Measurements from ENCODE around the gene CD8B. TPM values are rescaled to one million over a fixed set of nuclear protein-coding genes. Genes with fewer than 3 reads are reported as not detected.

Gene CD8B
- total RNA-seq, 2 experiments from 2014 or later = 0.94 to 1.7 TPM

DNA sequence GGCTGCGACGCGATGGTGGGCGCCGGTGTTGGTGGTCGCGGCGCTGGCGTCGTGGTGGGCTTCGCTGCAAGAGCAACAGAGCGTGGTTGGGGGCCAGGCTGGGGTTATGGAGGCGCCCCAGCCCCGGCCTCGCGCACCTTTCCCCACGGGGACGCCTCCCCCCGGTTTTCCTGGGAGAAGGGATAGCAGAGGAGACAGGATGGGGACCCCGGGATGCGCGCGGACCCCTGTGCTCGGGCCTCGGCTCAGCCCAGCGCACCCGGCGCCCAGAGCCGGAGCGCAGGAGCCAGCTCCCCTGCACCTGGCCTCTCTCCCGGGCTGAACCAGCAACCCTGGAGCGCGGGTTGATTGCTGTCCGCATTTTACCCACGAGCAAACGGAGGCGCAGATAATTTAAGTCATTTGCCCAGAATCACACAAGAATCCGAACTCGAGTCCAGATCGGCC lies 72.0 kb downstream of the CD8B start:
- no peak for DNase-seq
- H3K4me1 Mint-ChIP-seq (ENCODE audit: low read depth) = peaks cover 16% of the 10 kb centered on the region
- H3K9me3 Mint-ChIP-seq = no peaks in the 10 kb centered on the region
- no peak overlapping the region for H3K27ac Mint-ChIP-seq
- intact Hi-C loops (cut with micrococcal nuclease) = no loop called here
- CTCF ChIA-PET = interaction anchor here (1.2 kb wide), 1 partner anchor 18 kb away, joined by 3 read pairs; no protein-coding TSS in a partner anchor
- peak overlapping the region; percentile 66 for H3K4me3 Mint-ChIP-seq
- no peaks in the 10 kb centered on the region for H3K36me3 Mint-ChIP-seq (ENCODE audit: low read depth)
- peaks cover 51% of the 10 kb centered on the region for H3K27me3 Mint-ChIP-seq (ENCODE audit: low read depth)

DNA sequence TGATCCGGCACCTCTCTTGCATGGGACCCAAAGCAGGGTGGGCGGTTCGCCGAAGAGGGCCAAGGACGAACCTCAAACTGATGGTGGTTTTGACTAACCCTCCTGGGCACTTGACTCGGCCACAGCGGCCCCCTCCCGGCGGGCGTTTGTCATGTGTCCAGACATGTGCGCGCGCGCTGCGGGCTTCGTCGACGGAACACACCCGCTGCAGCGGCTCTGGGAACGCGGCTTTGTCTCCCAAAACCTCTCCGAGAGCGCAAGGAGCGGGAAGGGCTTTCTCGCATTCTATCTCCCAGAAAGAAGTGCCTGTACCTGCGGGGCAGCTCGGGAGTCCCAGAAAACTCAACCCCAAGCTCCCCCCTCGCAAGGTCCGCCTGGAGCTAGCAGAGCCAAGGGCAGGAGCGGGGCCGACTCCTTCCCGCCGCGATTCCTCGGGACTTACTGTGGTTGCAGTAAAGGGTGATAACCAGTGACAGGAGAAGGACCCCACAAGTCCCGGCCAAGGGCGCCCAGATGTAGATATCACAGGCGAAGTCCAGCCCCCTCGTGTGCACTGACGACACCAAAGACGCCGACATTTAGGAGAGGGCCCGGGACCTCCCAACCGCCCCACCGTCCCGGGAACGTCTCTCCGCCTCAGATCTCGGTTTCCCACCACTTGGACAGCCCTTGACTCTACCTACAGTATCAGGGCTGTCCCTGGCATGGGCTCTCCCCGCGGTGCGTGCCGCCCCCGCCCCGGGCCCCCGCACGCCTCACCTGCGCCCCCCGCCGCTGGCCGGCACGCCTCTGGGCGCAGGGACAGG lies 72.6 kb downstream of the CD8B start:
- Mint-ChIP-seq H3K27ac (no peak overlapping the region), H3K36me3 (ENCODE audit: low read depth) (no peaks in the 10 kb centered on the region), H3K4me1 (ENCODE audit: low read depth) (peaks cover 19% of the 10 kb centered on the region), H3K27me3 (ENCODE audit: low read depth) (peaks cover 46% of the 10 kb centered on the region), H3K4me3 (no peak overlapping the region), H3K9me3 (no peaks in the 10 kb centered on the region)
- DNase-seq = no peak
- intact Hi-C loops (cut with micrococcal nuclease) = no loop called here
- CTCF ChIA-PET = interaction anchor here (0.5 to 1.2 kb wide), 3 partner anchors 9 to 569 kb away, joined by 3 read pairs; no protein-coding TSS in a partner anchor

DNA sequence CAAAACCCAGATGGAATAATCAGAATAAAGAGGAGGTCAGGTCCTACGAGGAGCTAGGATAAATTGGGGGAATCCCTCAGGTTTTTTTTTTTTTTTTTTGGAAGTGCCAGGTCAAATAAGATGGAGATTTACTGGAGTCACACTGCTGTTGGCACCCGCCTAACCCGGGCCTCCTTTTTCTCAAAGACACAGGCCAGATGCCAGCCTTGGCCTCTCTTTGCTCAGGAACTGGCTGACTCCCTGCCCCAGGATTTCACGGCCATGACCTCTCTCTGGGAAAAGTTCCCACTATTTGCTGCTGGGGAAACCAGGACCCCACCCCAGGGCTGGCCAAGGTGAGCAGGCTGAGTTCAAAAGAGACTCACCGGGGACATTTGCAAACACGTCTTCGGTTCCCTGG lies 73.5 kb downstream of the CD8B start:
- peaks cover 24% of the 10 kb centered on the region for H3K4me1 Mint-ChIP-seq (ENCODE audit: low read depth)
- peaks cover 38% of the 10 kb centered on the region for H3K27me3 Mint-ChIP-seq (ENCODE audit: low read depth)
- H3K27ac Mint-ChIP-seq = no peak overlapping the region
- no peaks in the 10 kb centered on the region for H3K36me3 Mint-ChIP-seq (ENCODE audit: low read depth)
- CTCF ChIA-PET = no interaction called here
- no peak overlapping the region for H3K4me3 Mint-ChIP-seq
- H3K9me3 Mint-ChIP-seq = no peaks in the 10 kb centered on the region
- intact Hi-C loops (cut with micrococcal nuclease) = no loop called here
- no peak for DNase-seq

DNA sequence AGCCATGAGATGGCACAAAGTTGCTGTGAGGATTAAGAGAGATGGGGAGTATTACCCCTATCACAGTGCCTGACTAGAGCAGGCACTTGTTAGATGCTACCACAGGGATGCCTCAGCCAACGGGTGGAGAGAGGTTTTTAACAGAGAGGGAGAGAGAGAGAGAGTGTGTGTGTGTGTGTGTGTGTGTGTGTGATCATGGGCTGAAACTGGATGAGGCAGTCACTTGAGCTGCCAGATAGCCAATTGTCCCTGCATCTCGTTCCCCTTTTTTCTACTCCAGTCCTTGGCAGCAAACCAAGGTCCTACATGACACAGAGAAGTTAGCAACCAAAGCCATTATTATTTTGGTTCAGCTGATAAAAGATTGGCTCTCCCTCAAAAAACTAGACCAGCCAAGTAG lies 74.0 kb downstream of the CD8B start:
- no peak overlapping the region for H3K27ac Mint-ChIP-seq
- H3K4me3 Mint-ChIP-seq = no peak overlapping the region
- intact Hi-C loops (cut with micrococcal nuclease) = no loop called here
- no peak for DNase-seq
- no peaks in the 10 kb centered on the region for H3K36me3 Mint-ChIP-seq (ENCODE audit: low read depth)
- no peaks in the 10 kb centered on the region for H3K9me3 Mint-ChIP-seq
- peaks cover 36% of the 10 kb centered on the region for H3K27me3 Mint-ChIP-seq (ENCODE audit: low read depth)
- CTCF ChIA-PET = no interaction called here
- H3K4me1 Mint-ChIP-seq (ENCODE audit: low read depth) = peaks cover 24% of the 10 kb centered on the region

DNA sequence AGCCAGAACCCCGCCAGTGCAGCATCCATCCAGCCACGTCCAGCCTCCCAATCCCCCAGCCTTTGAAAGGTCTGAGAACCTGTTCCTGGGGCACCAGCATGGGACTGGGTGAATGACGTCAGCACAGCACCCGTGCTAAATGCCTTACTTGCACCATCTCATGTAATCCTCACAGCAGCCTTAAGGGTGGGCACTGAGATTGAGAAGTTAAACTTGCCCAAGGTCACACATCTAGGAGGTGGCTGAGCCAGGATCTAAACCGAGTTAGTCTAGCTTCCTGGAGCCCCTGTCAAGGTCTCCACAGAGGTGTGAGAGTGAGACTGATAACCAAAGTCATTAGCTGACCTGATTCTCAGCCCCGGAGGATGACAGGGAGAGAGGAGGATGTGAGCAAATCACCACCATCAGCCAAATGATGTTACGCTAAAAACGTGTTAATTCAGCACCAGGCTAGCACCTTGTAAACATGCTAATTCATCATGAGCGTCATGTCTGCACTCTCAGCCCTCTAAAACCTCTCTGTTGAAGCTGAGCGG lies 75.6 kb downstream of the CD8B start:
- peaks cover 15% of the 10 kb centered on the region for H3K4me1 Mint-ChIP-seq (ENCODE audit: low read depth)
- H3K36me3 Mint-ChIP-seq (ENCODE audit: low read depth) = no peaks in the 10 kb centered on the region
- H3K27me3 Mint-ChIP-seq (ENCODE audit: low read depth) = peaks cover 29% of the 10 kb centered on the region
- intact Hi-C loops (cut with micrococcal nuclease) = no loop called here
- H3K27ac Mint-ChIP-seq = no peak overlapping the region
- H3K4me3 Mint-ChIP-seq = no peak overlapping the region
- no peaks in the 10 kb centered on the region for H3K9me3 Mint-ChIP-seq
- CTCF ChIA-PET = interaction anchor here (0.9 kb wide), 1 partner anchor 23 kb away, joined by 3 read pairs; no protein-coding TSS in a partner anchor
- DNase-seq = no peak

DNA sequence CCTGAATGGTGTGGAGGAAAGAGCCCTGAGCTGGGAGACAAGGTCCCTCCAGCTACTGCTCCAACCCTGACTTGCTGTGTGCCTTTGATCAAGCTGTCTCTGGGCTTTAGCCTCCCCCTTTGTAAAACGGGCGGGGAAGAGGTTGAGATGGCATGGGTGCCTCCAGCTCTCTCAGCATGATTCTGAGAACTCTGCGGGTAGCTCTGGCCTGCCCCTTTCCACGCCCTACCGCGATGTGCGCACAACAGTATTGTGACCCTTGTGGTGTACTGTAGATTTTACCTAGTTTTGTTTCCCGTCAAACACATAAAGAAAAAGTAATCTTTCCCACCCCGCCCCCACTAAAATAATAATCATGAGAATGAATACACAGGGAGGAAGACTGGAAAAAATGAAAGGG lies 76.2 kb downstream of the CD8B start:
- Mint-ChIP-seq H3K27ac (no peak overlapping the region), H3K36me3 (ENCODE audit: low read depth) (no peaks in the 10 kb centered on the region), H3K27me3 (ENCODE audit: low read depth) (peaks cover 26% of the 10 kb centered on the region), H3K4me1 (ENCODE audit: low read depth) (peaks cover 12% of the 10 kb centered on the region), H3K4me3 (no peak overlapping the region), H3K9me3 (no peaks in the 10 kb centered on the region)
- intact Hi-C loops (cut with micrococcal nuclease) = no loop called here
- CTCF ChIA-PET = interaction anchor here (0.9 to 1.0 kb wide), 2 partner anchors 22 to 23 kb away, joined by 3 read pairs; no protein-coding TSS in a partner anchor
- DNase-seq = no peak

DNA sequence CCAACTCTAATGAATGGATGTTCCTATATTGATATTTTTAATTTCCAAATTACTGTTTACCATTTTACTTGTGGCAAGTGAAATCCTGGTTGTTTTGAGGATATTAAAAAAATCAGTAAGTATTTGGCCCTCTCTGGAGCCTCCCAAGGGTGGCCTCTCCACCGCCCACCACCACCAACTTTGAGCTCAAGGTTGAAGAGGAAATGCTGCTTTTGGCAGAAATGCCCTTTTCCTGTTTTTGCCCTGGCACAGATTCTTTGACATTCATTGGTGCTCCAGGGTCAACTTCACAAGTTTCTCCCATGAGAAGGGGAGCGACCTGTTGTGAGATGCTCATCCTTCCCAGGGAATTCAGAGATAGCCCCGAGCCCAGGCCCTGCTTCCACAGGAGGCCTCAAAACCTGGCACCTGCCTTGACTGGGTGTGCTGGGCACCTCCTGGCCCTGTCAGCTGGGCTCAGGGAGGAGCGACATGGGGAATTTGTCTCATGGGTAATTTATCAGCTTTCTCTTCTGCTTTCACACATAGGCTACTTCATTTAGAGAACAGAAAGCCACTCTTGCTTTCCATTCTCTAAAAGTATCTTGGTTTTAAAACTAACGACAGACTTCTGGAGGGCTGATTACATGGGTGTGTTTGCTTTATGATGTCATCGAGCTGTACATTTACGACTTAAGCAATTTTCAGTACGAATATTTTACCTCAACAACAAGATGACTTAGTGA lies 77.9 kb downstream of the CD8B start:
- Mint-ChIP-seq H3K36me3 (ENCODE audit: low read depth) (no peaks in the 10 kb centered on the region), H3K4me1 (ENCODE audit: low read depth) (peaks cover 8% of the 10 kb centered on the region), H3K9me3 (no peaks in the 10 kb centered on the region), H3K27me3 (ENCODE audit: low read depth) (peaks cover 13% of the 10 kb centered on the region), H3K4me3 (no peak overlapping the region), H3K27ac (no peak overlapping the region)
- DNase-seq = peak; percentile 8
- CTCF ChIA-PET = interaction anchor here (1.1 to 1.4 kb wide), 2 partner anchors 14 to 19 kb away, joined by 3 to 5 read pairs; no protein-coding TSS in a partner anchor
- intact Hi-C loops (cut with micrococcal nuclease) = no loop called here

DNA sequence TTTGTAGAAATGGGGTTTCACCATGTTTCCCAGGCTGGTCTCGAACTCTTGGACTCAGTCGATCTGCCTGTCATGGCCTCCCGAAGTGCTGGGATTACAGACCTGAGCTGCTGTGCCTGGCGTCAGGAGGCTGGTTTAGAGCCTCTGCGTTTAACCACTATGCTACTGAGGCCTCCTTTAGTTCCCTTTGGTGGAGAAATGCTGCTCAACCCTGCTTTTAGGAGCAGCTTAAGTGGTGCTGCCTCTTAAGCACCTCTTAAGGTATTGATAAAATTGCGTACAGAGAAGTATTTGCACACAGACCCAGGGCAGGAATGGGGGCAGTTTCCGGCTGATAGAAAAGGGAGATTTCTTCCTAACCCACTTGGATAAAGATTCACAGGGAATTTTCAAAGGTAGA lies 78.9 kb downstream of the CD8B start:
- CTCF ChIA-PET = interaction anchor here (1.4 kb wide), 2 partner anchors 13 to 22 kb away, joined by 3 to 4 read pairs; no protein-coding TSS in a partner anchor
- Mint-ChIP-seq H3K4me1 (ENCODE audit: low read depth) (peaks cover 8% of the 10 kb centered on the region), H3K27me3 (ENCODE audit: low read depth) (peaks cover 6% of the 10 kb centered on the region), H3K27ac (no peak overlapping the region), H3K4me3 (no peak overlapping the region), H3K9me3 (no peaks in the 10 kb centered on the region), H3K36me3 (ENCODE audit: low read depth) (no peaks in the 10 kb centered on the region)
- no peak for DNase-seq
- intact Hi-C loops (cut with micrococcal nuclease) = no loop called here

DNA sequence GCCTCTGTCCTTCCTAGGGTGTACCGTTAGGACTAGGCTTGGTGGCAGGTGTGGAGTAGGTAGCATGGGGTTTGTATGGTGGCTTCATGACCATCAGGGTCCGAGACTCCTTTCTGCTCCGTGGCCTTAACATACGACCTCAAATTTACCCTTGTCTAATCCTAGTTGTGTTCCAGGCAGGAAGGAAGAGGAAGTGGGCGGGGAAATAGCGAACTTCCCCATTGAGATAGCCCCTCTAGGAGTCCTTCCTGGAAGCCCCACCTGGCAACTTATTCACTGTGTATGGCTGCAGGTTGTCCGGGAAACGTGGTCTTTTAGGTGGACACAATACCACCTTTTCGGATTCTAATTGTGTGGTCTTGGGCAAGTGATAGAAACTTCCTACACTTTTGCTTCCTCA lies 80.3 kb downstream of the CD8B start:
- intact Hi-C loops (cut with micrococcal nuclease) = no loop called here
- H3K27me3 Mint-ChIP-seq (ENCODE audit: low read depth) = peaks cover 3% of the 10 kb centered on the region
- peaks cover 2% of the 10 kb centered on the region for H3K36me3 Mint-ChIP-seq (ENCODE audit: low read depth)
- DNase-seq = no peak
- no peak overlapping the region for H3K4me3 Mint-ChIP-seq
- CTCF ChIA-PET = interaction anchor here (0.6 to 1.4 kb wide), 2 partner anchors 21 to 620 kb away, joined by 4 read pairs; no protein-coding TSS in a partner anchor
- H3K27ac Mint-ChIP-seq = no peak overlapping the region
- no peaks in the 10 kb centered on the region for H3K9me3 Mint-ChIP-seq
- H3K4me1 Mint-ChIP-seq (ENCODE audit: low read depth) = peaks cover 8% of the 10 kb centered on the region

DNA sequence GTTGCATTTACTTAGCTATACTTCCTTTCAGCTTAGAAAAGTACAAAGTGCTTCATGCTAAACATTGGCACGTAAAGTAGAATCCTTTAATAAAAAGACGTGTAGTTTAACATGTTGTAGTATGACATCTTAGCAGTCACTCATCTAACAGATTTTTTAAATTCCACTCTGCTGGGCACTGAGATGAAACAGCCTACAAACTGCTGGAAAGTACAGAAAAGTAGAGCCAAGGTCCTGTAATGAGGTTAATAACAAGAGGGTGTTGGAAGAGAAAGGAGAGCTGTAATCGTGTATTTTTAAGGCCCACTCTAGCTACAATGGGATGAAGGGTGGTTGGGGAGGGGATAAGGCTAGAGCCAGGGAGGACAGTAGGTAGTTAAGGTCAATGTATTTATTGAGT lies 81.7 kb downstream of the CD8B start:
- Mint-ChIP-seq H3K9me3 (no peaks in the 10 kb centered on the region), H3K27ac (no peak overlapping the region), H3K27me3 (ENCODE audit: low read depth) (peaks cover 3% of the 10 kb centered on the region), H3K36me3 (ENCODE audit: low read depth) (peaks cover 2% of the 10 kb centered on the region), H3K4me3 (no peak overlapping the region), H3K4me1 (ENCODE audit: low read depth) (peaks cover 8% of the 10 kb centered on the region)
- DNase-seq = no peak
- CTCF ChIA-PET = interaction anchor here (0.6 to 1.3 kb wide), 3 partner anchors 15 to 189 kb away, joined by 3 to 5 read pairs (median 3); no protein-coding TSS in a partner anchor
- intact Hi-C loops (cut with micrococcal nuclease) = no loop called here

DNA sequence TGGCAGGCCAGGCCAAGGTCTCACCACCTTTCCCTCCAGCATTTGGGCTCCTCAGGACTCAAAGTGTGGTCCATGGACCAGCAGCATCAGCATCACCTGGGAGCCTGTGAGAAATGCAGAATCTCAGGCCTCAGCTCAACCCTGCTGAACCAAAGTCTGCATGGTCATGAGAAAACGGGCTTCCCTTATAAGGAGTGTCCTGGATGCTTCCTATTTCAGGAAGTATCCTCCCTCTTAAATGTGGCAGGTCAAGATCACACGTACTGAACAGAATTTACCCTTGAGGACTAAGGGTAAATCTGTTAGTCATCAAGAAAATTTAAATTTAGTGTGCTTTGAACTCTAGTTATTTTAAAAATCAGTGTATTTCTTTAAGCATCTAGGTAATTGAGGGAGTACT lies 82.7 kb downstream of the CD8B start:
- peaks cover 3% of the 10 kb centered on the region for H3K4me1 Mint-ChIP-seq (ENCODE audit: low read depth)
- peaks cover 9% of the 10 kb centered on the region for H3K36me3 Mint-ChIP-seq (ENCODE audit: low read depth)
- intact Hi-C loops (cut with micrococcal nuclease) = no loop called here
- DNase-seq = no peak
- peaks cover 3% of the 10 kb centered on the region for H3K27me3 Mint-ChIP-seq (ENCODE audit: low read depth)
- H3K27ac Mint-ChIP-seq = no peak overlapping the region
- H3K4me3 Mint-ChIP-seq = no peak overlapping the region
- CTCF ChIA-PET = no interaction called here
- H3K9me3 Mint-ChIP-seq = no peaks in the 10 kb centered on the region

DNA sequence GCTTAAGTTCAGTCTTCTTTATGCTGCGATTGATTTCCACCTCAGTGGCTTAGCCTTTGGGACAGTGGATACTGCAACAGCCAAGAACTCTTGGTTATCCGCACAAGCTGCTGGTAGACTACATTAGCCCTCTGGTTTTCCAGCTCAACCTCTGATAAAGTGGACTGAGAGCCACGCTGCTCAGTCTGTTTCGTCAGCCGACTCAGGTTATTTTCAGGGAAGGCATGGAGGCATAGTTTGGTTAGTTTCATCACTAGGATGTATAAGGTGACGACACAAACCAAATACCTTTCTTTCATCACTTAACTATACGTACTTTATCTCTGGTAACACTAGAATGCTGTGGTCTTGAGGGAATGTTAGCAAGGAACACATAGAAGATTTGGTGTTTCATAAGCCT lies 85.2 kb downstream of the CD8B start:
- no peak overlapping the region for H3K27ac Mint-ChIP-seq
- H3K4me1 Mint-ChIP-seq (ENCODE audit: low read depth) = no peaks in the 10 kb centered on the region
- DNase-seq = no peak
- no peak overlapping the region for H3K4me3 Mint-ChIP-seq
- H3K9me3 Mint-ChIP-seq = no peaks in the 10 kb centered on the region
- H3K27me3 Mint-ChIP-seq (ENCODE audit: low read depth) = no peaks in the 10 kb centered on the region
- intact Hi-C loops (cut with micrococcal nuclease) = no loop called here
- CTCF ChIA-PET = interaction anchor here (0.7 to 1.5 kb wide), 2 partner anchors 10 to 12 kb away, joined by 3 read pairs; no protein-coding TSS in a partner anchor
- H3K36me3 Mint-ChIP-seq (ENCODE audit: low read depth) = peaks cover 18% of the 10 kb centered on the region

Data from activated naive CD4-positive, alpha-beta T cell treated with anti-CD3 and anti-CD28 coated beads for 36 hours (primary cell).